SU-DHL-6 (cell line): ENCODE results near the gene EXOC5.

Experiments
- CTCF ChIP-seq: fragments of 200-600 bp; sonication (generic); IDR thresholded peaks from one replicate; pipeline ENCODE4 v1.5.1; 2017; ENCODE audit warnings: antibody characterized with exemption, mild to moderate bottlenecking, low read length, moderate library complexity; ENCODE audit not compliant: insufficient read depth, poor library complexity, severe bottlenecking
- EZH2phosphoT487 ChIP-seq: fragments of 200-600 bp; sonication (generic), shearing (Covaris generic); conservative IDR thresholded peaks from 2 replicates; pipeline ENCODE4 v1.6.1; 2018; ENCODE audit warnings: mild to moderate bottlenecking, antibody characterized with exemption, low read length, moderate library complexity, mixed read lengths

GRCh38 chr14:57314396-57315089 is 45.8 kb upstream of the EXOC5 start:
- no peak for TF ChIP-seq CTCF
- TF ChIP-seq EZH2phosphoT487, result no peak
